ENCODE data around the gene C16orf96.

Gene C16orf96

GRCh38 chr16:4539716-4540284 is 16.3 kb upstream of the C16orf96 start:
- Histone ChIP-seq H3K9me3 (ENCODE audit: insufficient read depth, low read depth, low read length) (peaks cover 10% of the 10 kb centered on the region), H3K9ac (ENCODE audit: low read depth, low read length) (no peak overlapping the region), H3K4me1 (ENCODE audit: insufficient read depth, low read length) (peaks cover 4% of the 10 kb centered on the region; the same call in 1 of the 2 replicates), H3K27me3 (ENCODE audit: insufficient read depth, low read length) (peaks cover 15% of the 10 kb centered on the region), H3K4me3 (ENCODE audit: low read length) (no peak overlapping the region), H3K36me3 (ENCODE audit: insufficient read depth, low read depth, low read length) (peaks cover 7% of the 10 kb centered on the region; the same call in 1 of the 2 replicates), H3K27ac (ENCODE audit: low read length) (no peak overlapping the region)

DNA sequence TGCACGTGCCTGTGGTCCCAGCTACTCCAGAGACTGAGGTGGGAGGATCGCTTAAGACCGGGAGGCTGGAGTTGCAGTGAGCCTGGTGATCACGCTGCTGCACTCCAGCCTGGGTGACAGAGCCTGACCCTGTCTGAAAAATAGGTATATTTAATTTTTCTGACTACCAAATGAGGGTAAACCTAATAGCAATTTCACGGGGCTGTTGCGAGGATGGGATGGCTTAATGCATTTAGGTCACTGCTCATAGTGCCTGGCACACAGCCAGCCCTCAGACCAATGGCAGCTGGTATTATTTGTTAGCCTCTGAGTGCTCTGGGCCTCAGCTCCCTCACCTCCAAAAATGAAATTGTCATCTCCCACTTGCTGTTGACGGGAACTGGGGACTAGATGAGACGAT is 11.7 kb upstream of the C16orf96 start:
- Histone ChIP-seq H3K4me1 (ENCODE audit: insufficient read depth, low read length) (no peaks in the 10 kb centered on the region), H3K4me3 (ENCODE audit: low read length) (no peak overlapping the region), H3K36me3 (ENCODE audit: insufficient read depth, low read depth, low read length) (no peaks in the 10 kb centered on the region), H3K9ac (ENCODE audit: low read depth, low read length) (no peak overlapping the region), H3K27me3 (ENCODE audit: insufficient read depth, low read length) (peaks cover 8% of the 10 kb centered on the region), H3K9me3 (ENCODE audit: insufficient read depth, low read depth, low read length) (peaks cover 3% of the 10 kb centered on the region), H3K27ac (ENCODE audit: low read length) (no peak overlapping the region)

DNA sequence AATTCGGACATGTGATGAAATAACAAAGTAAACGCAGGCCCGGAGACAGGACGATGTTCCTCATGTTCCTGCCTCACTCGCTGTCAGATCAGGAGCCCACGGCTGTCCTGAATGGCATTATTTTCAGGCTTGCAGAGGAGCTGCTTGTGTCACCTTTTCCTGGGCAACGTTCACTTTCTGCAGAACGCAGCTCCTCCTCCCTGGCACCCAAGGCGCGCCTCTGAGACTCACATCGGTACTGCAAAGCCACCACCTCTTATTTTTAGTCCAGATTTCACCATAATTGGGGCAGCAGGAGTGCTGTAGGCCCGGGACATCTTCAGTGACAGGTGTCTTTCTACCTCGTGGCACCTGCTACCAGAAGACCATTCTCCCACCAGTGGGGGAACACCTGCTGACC is 8.0 kb upstream of the C16orf96 start:
- no peaks in the 10 kb centered on the region for H3K9me3 ChIP-seq (ENCODE audit: insufficient read depth, low read depth, low read length)

DNA sequence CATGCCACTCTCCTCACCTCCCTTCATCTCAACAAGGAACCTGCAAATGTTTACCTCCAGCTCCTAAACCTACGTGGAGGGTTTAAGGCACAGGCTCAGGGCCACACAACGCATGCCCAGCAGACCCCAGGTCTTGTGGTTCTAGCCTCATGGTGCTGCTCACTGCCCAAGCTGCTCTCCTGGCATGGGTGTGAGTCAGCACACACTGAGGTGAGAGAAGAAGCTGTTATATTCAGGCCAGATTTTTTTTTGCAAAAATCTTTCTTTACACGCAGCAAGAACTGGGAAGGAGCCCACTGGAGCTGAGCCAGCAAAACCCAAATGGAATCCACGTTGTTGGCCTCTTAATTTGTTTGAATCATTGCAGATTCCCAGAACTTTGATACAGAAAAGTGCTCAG is 5.5 kb upstream of the C16orf96 start:
- H3K27me3 ChIP-seq (ENCODE audit: insufficient read depth, low read length), result no peaks in the 10 kb centered on the region
- H3K9ac ChIP-seq (ENCODE audit: low read depth, low read length), result no peak overlapping the region
- H3K36me3 ChIP-seq (ENCODE audit: insufficient read depth, low read depth, low read length), result no peaks in the 10 kb centered on the region
- H3K27ac ChIP-seq (ENCODE audit: low read length), result no peak overlapping the region
- no peaks in the 10 kb centered on the region for H3K4me1 ChIP-seq (ENCODE audit: insufficient read depth, low read length)
- no peaks in the 10 kb centered on the region for H3K9me3 ChIP-seq (ENCODE audit: insufficient read depth, low read depth, low read length)
- no peak overlapping the region for H3K4me3 ChIP-seq (ENCODE audit: low read length)

More for the DNA sequence above, 8.0 kb upstream of the C16orf96 start:
- no peak overlapping the region for H3K27ac ChIP-seq (ENCODE audit: low read length)
- H3K4me1 ChIP-seq (ENCODE audit: insufficient read depth, low read length), result no peaks in the 10 kb centered on the region
- no peak overlapping the region for H3K4me3 ChIP-seq (ENCODE audit: low read length)
- no peaks in the 10 kb centered on the region for H3K36me3 ChIP-seq (ENCODE audit: insufficient read depth, low read depth, low read length)
- H3K27me3 ChIP-seq (ENCODE audit: insufficient read depth, low read length), result no peaks in the 10 kb centered on the region
- H3K9ac ChIP-seq (ENCODE audit: low read depth, low read length), result no peak overlapping the region

DNA sequence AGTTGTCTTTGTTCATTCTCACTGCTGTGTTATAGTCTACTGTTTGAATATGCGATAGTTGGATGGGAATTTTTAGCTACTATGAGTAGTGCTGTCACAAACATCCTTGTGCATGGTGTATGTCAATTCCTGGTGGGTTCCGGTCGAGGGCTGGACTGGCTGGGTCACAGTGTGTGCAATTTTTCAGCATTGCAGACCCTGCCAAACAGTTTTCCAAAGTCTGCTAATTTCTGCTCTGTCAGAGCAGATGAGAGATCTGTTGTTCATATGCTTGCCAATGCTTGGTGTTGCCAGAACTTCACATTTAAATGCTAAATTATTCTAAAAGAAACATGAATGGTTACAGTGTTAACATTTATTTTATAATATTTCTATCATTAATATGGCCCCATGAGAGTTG is 3.6 kb upstream of the C16orf96 start:
- Histone ChIP-seq H3K9ac (ENCODE audit: low read depth, low read length) (no peak overlapping the region), H3K27me3 (ENCODE audit: insufficient read depth, low read length) (no peaks in the 10 kb centered on the region), H3K4me1 (ENCODE audit: insufficient read depth, low read length) (no peaks in the 10 kb centered on the region), H3K27ac (ENCODE audit: low read length) (no peak overlapping the region), H3K36me3 (ENCODE audit: insufficient read depth, low read depth, low read length) (no peaks in the 10 kb centered on the region), H3K9me3 (ENCODE audit: insufficient read depth, low read depth, low read length) (no peaks in the 10 kb centered on the region), H3K4me3 (ENCODE audit: low read length) (no peak overlapping the region)

DNA sequence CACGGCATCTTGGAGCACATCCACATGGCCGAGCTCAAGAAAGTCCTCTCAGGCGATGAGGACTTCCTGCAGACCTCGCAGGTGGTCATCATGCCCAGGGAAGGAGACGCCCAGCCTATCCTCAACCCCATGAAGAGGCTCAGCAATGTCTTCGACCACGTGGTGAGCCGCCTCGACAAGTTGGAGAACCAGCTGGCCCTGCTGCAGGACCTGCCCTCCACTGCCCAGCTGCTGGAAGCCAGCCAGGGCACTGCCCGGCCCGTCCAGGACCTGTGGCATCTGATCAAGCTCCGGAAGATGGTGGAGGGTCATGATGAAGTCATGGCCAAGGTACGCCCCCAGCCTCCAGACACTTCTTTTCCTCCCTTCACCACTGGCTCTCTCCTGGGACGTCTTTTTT is 440 bp downstream of the C16orf96 start:
- no peak overlapping the region for H3K4me3 ChIP-seq (ENCODE audit: low read length)
- no peak overlapping the region for H3K27ac ChIP-seq (ENCODE audit: low read length)
- no peaks in the 10 kb centered on the region for H3K36me3 ChIP-seq (ENCODE audit: insufficient read depth, low read depth, low read length)
- no peaks in the 10 kb centered on the region for H3K4me1 ChIP-seq (ENCODE audit: insufficient read depth, low read length)
- no peak overlapping the region for H3K9ac ChIP-seq (ENCODE audit: low read depth, low read length)
- no peaks in the 10 kb centered on the region for H3K27me3 ChIP-seq (ENCODE audit: insufficient read depth, low read length)
- H3K9me3 ChIP-seq (ENCODE audit: insufficient read depth, low read depth, low read length), result no peaks in the 10 kb centered on the region

DNA sequence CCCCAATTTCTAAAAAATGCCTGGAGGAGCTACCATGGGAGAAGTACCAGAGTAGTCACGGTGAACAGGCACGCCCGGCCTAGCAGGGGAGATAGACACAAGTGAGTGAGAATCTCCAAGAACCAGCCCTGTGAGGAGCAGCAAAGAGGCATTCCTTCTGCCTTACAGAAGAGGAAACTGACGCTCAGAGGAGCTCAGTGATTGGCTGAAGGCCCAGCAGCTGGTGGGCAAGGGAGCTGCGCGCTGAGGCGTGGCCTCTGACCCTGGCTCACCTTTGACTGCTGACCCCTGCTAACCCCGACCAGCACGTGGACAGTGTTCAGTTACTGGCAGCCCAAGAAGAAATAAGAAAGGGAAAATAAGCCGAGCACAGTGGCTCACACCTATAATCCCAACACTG is 1.8 kb downstream of the C16orf96 start:
- H3K4me1 ChIP-seq (ENCODE audit: insufficient read depth, low read length), result no peaks in the 10 kb centered on the region
- no peaks in the 10 kb centered on the region for H3K9me3 ChIP-seq (ENCODE audit: insufficient read depth, low read depth, low read length)
- H3K9ac ChIP-seq (ENCODE audit: low read depth, low read length), result no peak overlapping the region
- no peak overlapping the region for H3K4me3 ChIP-seq (ENCODE audit: low read length)
- no peak overlapping the region for H3K27ac ChIP-seq (ENCODE audit: low read length)
- H3K36me3 ChIP-seq (ENCODE audit: insufficient read depth, low read depth, low read length), result no peaks in the 10 kb centered on the region
- H3K27me3 ChIP-seq (ENCODE audit: insufficient read depth, low read length), result no peaks in the 10 kb centered on the region

DNA sequence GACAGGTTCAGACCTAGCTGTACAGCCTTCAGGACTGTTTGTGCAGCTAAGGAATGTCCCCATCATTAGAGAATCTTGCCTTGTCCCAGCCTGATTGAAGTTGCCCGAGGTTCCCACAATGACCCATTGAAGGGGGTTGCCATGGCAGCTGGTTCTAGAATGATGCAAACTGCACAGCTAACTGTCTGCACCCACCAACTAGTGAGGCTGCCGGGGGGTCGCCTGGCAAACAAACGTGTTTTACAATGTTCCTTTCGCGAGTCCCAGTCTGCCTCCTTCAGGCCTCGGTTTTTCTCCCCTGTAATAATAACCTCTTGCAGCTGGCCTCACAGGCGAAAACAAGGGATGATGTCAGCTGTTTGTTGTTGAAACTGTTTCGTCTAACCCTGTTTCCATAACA is 5.5 kb downstream of the C16orf96 start:
- Histone ChIP-seq H3K4me1 (ENCODE audit: insufficient read depth, low read length) (no peaks in the 10 kb centered on the region), H3K9ac (ENCODE audit: low read depth, low read length) (no peak overlapping the region), H3K27me3 (ENCODE audit: insufficient read depth, low read length) (no peaks in the 10 kb centered on the region), H3K27ac (ENCODE audit: low read length) (no peak overlapping the region), H3K4me3 (ENCODE audit: low read length) (no peak overlapping the region), H3K36me3 (ENCODE audit: insufficient read depth, low read depth, low read length) (no peaks in the 10 kb centered on the region), H3K9me3 (ENCODE audit: insufficient read depth, low read depth, low read length) (no peaks in the 10 kb centered on the region)

- Histone ChIP-seq H3K36me3 (ENCODE audit: insufficient read depth, low read depth, low read length) (no peaks in the 10 kb centered on the region), H3K9me3 (ENCODE audit: insufficient read depth, low read depth, low read length) (no peaks in the 10 kb centered on the region), H3K4me1 (ENCODE audit: insufficient read depth, low read length) (peaks cover 4% of the 10 kb centered on the region), H3K27ac (ENCODE audit: low read length) (no peak overlapping the region), H3K4me3 (ENCODE audit: low read length) (no peak overlapping the region), H3K9ac (ENCODE audit: low read depth, low read length) (no peak overlapping the region), H3K27me3 (ENCODE audit: insufficient read depth, low read length) (no peaks in the 10 kb centered on the region)
Measured at GRCh38 chr16:4564661-4565267, 8.6 kb downstream of the C16orf96 start.

DNA sequence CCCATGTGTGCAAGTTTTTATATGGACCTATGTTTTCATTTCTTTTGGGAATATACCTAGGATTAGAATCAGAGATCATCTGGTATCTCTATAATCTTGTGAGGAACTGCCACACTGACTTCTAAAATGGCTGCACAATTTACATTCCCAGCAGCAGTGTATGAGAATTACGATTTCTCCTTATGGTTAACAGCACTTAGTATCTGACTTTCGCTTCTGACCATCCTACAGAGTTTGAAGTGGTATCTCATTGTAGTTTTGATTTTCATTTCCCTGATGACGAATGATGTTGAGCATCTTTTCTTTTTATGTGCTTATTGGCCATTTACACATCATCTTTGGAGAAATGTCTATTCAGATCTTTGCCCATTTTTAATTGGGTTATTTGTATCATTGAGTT is 10.0 kb downstream of the C16orf96 start:
- no peaks in the 10 kb centered on the region for H3K27me3 ChIP-seq (ENCODE audit: insufficient read depth, low read length)
- no peak overlapping the region for H3K27ac ChIP-seq (ENCODE audit: low read length)
- no peaks in the 10 kb centered on the region for H3K9me3 ChIP-seq (ENCODE audit: insufficient read depth, low read depth, low read length)

GRCh38 chr16:4570086-4570485 is 13.9 kb downstream of the C16orf96 start:
- H3K27ac ChIP-seq (ENCODE audit: low read length), result no peak overlapping the region
- peak overlapping the region; percentile 48 for H3K4me3 ChIP-seq (ENCODE audit: low read length)
- no peaks in the 10 kb centered on the region for H3K27me3 ChIP-seq (ENCODE audit: insufficient read depth, low read length)
- no peaks in the 10 kb centered on the region for H3K36me3 ChIP-seq (ENCODE audit: insufficient read depth, low read depth, low read length)
- peak overlapping the region; percentile 56; the same call in 1 of the 2 replicates for H3K9ac ChIP-seq (ENCODE audit: low read depth, low read length)
- peaks cover 18% of the 10 kb centered on the region for H3K4me1 ChIP-seq (ENCODE audit: insufficient read depth, low read length)
- no peaks in the 10 kb centered on the region for H3K9me3 ChIP-seq (ENCODE audit: insufficient read depth, low read depth, low read length)

More for the DNA sequence above, 10.0 kb downstream of the C16orf96 start:
- peaks cover 14% of the 10 kb centered on the region for H3K4me1 ChIP-seq (ENCODE audit: insufficient read depth, low read length)
- H3K4me3 ChIP-seq (ENCODE audit: low read length), result no peak overlapping the region
- no peak overlapping the region for H3K9ac ChIP-seq (ENCODE audit: low read depth, low read length)
- no peaks in the 10 kb centered on the region for H3K36me3 ChIP-seq (ENCODE audit: insufficient read depth, low read depth, low read length)

DNA sequence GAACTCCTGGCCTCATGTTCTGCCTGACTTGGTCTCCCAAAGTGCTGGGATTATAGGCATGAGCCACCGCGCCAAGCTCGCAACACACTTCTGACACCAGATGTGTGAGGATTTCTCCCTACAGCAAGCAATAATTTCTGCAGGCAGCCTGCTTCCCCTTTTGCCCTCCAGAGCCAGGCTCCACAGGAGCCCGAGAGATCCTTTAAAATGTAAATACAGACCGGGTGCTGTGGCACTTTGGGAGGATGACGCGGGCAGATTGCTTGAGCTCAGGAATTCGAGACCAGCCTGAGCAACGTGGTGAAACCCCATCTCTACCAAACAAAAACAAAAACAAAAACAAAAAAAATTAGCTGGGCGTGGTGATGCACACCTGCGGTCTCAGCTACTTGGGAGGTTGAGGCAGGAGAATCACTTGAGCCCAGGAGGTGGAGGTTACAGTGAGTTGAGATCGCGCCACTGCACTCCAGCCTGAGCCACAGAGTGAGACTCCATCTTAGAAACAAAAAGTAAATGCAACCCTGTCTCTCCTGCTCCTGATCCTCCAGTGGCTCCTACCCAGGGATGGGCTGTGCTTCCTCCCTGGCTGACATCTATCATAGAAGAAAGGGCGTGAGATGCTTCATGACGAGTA is 14.7 kb downstream of the C16orf96 start:
- peak overlapping the region; percentile 59 for H3K27ac ChIP-seq (ENCODE audit: low read length)
- no peaks in the 10 kb centered on the region for H3K27me3 ChIP-seq (ENCODE audit: insufficient read depth, low read length)
- peak overlapping the region; percentile 56; the same call in 1 of the 2 replicates for H3K9ac ChIP-seq (ENCODE audit: low read depth, low read length)

More for the DNA sequence above, 14.7 kb downstream of the C16orf96 start:
- Histone ChIP-seq H3K4me1 (ENCODE audit: insufficient read depth, low read length) (peaks cover 18% of the 10 kb centered on the region), H3K9me3 (ENCODE audit: insufficient read depth, low read depth, low read length) (no peaks in the 10 kb centered on the region), H3K4me3 (ENCODE audit: low read length) (peak overlapping the region; percentile 48), H3K36me3 (ENCODE audit: insufficient read depth, low read depth, low read length) (no peaks in the 10 kb centered on the region)

Data from iPS-20b (cell line).